CD14-positive monocyte (primary cell): ENCODE results near the gene PLCB2. TPM values are rescaled to one million over a fixed set of nuclear protein-coding genes. Genes with fewer than 3 reads are reported as not detected.

Experiments
- DNase-seq, 3 donors: peaks; one replicate each; pipeline ENCODE4 v3.0.0-alpha.2; 2011 to 2022
- H2AFZ ChIP-seq: 2 replicates; pipeline ENCODE4 v1.6.0; 2012; ENCODE audit warnings: mild to moderate bottlenecking, low read depth, low read length, inconsistent platforms; ENCODE audit not compliant: insufficient read depth, poor library complexity, severe bottlenecking
- H3K27ac ChIP-seq, 2 donors: 1 replicate in 1 of 2; 2 replicates in 1 of 2; pipeline ENCODE4 v1.5.1; 2012 to 2013; ENCODE audit warnings: low read length in 2 of 2, control low read depth in 1 of 2, inconsistent platforms in 1 of 2, low read depth in 1 of 2, mild to moderate bottlenecking in 1 of 2
- H3K27me3 ChIP-seq, 2 donors: one replicate each; pipeline versions ENCODE4 v1.6.0 to v1.6.1; 2011 to 2013; ENCODE audit warnings: low read length in 2 of 2; ENCODE audit not compliant: control insufficient read depth in 2 of 2, insufficient read depth in 2 of 2
- H3K36me3 ChIP-seq, 2 donors: replicated peaks in 1 of 2; 1 replicate in 1 of 2; 2 replicates in 1 of 2; pipeline versions ENCODE4 v1.5.1 to v1.6.1; 2012 to 2013; ENCODE audit warnings: low read length in 2 of 2, control low read depth in 1 of 2, inconsistent platforms in 1 of 2, mild to moderate bottlenecking in 1 of 2; ENCODE audit not compliant: insufficient read depth in 2 of 2, control insufficient read depth in 1 of 2
- H3K4me1 ChIP-seq, 2 donors: 1 replicate in 1 of 2; 2 replicates in 1 of 2; pipeline versions ENCODE4 v1.5.1 to v1.6.1; 2012 to 2013; ENCODE audit warnings: low read length in 2 of 2, control low read depth in 1 of 2, inconsistent platforms in 1 of 2, mild to moderate bottlenecking in 1 of 2, moderate library complexity in 1 of 2; ENCODE audit not compliant: insufficient read depth in 2 of 2, control insufficient read depth in 1 of 2
- H3K4me2 ChIP-seq: replicated peaks from 2 replicates; pipeline ENCODE3; 2012; ENCODE audit warnings: low read length, moderate library complexity, mild to moderate bottlenecking; ENCODE audit not compliant: poor library complexity, severe bottlenecking; ENCODE audit errors: extremely low read depth
- H3K4me3 ChIP-seq, 3 experiments: fragments of 200-600 bp in 1 of 3; sonication (generic) in 1 of 3; replicated peaks in 1 of 3; 1 replicate in 2 of 3; 2 replicates in 1 of 3; pipeline ENCODE4 v1.5.1; 2011 to 2013; ENCODE audit warnings: low read length in 3 of 3, mild to moderate bottlenecking in 3 of 3, control low read depth in 2 of 3, low read depth in 2 of 3, inconsistent platforms in 1 of 3, moderate library complexity in 1 of 3
- H3K79me2 ChIP-seq: 2 replicates; pipeline ENCODE4 v1.6.0; 2012; ENCODE audit warnings: mild to moderate bottlenecking, control low read depth, inconsistent platforms, low read length, moderate library complexity; ENCODE audit not compliant: insufficient read depth
- H3K9ac ChIP-seq: 2 replicates; pipeline ENCODE4 v1.6.0; 2017; ENCODE audit warnings: low read length, mild to moderate bottlenecking; ENCODE audit not compliant: insufficient read depth, poor library complexity, severe bottlenecking
- H3K9me3 ChIP-seq, 2 donors: replicated peaks in 1 of 2; 1 replicate in 1 of 2; 2 replicates in 1 of 2; pipeline versions ENCODE4 v1.5.1 to v1.6.1; 2012 to 2013; ENCODE audit warnings: low read length in 2 of 2, control low read depth in 1 of 2; ENCODE audit not compliant: control insufficient read depth in 1 of 2, insufficient read depth in 1 of 2
- H4K20me1 ChIP-seq: 2 replicates; pipeline ENCODE4 v1.6.0; 2012; ENCODE audit warnings: mild to moderate bottlenecking, low read length, control low read depth, moderate library complexity; ENCODE audit not compliant: insufficient read depth
- H3K27ac Mint-ChIP-seq, 7 donors: one replicate each; pipeline ENCODE4 v1.8.0; 2020; ENCODE audit warnings: mild to moderate bottlenecking in 7 of 7, mixed read lengths in 7 of 7, moderate library complexity in 6 of 7, inconsistent platforms in 2 of 7
- H3K27me3 Mint-ChIP-seq, 3 donors: one replicate each; pipeline ENCODE4 v1.8.0; 2021 to 2022; ENCODE audit warnings: low read depth in 3 of 3, mild to moderate bottlenecking in 3 of 3, mixed read lengths in 3 of 3, moderate library complexity in 3 of 3, inconsistent platforms in 1 of 3
- H3K36me3 Mint-ChIP-seq, 2 donors: one replicate each; pipeline ENCODE4 v1.8.0; 2020; ENCODE audit warnings: mixed read lengths in 2 of 2, inconsistent platforms in 1 of 2, mild to moderate bottlenecking in 1 of 2
- H3K4me1 Mint-ChIP-seq: one replicate; pipeline ENCODE4 v1.8.0; 2020; ENCODE audit warnings: mild to moderate bottlenecking, mixed read lengths
- H3K4me3 Mint-ChIP-seq, 2 donors: one replicate each; pipeline ENCODE4 v1.8.0; 2020; ENCODE audit warnings: mild to moderate bottlenecking in 2 of 2, mixed read lengths in 2 of 2, moderate library complexity in 1 of 2
- H3K9me3 Mint-ChIP-seq, 7 donors: one replicate each; pipeline ENCODE4 v1.8.0; 2020 to 2022; ENCODE audit warnings: mixed read lengths in 7 of 7, mild to moderate bottlenecking in 6 of 7, moderate library complexity in 6 of 7, inconsistent platforms in 2 of 7
- CTCF ChIP-seq: fragments of 200-600 bp; IDR thresholded peaks from one replicate; pipeline ENCODE4 v1.8.0; 2022; ENCODE audit warnings: antibody characterized with exemption, mild to moderate bottlenecking
- WGBS: methylation state at CpG from one replicate; pipeline ENCODE4 v1.1.5; 2013; ENCODE audit warnings: missing lambda C conversion rate; ENCODE audit not compliant: insufficient coverage; 5-methylcytosine and 5-hydroxymethylcytosine counted together
- intact Hi-C, 2 donors: fragments of 100-400 bp; cut with micrococcal nuclease; formaldehyde crosslinking; loops; one replicate each; pipeline versions ENCODE4 v1.15.0 to v1.15.1; 2023
- polyA plus RNA-seq, 3 donors: library from polyadenylated mRNA; depleted of rRNA in 1 of 3; unstranded in 2 of 3; stranded (reverse) in 1 of 3; fragments of 300-500 nt in 2 of 3; fragments of >200 nt in 1 of 3; fragmentation: Illumina TruSeq in 2 of 3; gene quantifications; 1 replicate in 2 of 3; 2 replicates in 1 of 3; pipeline ENCODE4 v1.2.3, GENCODE V29; 2012 to 2021

The PLCB2 gene
- polyA plus RNA-seq, 3 donors: 56.5 to 1,191 (median 74.5) TPM

DNA sequence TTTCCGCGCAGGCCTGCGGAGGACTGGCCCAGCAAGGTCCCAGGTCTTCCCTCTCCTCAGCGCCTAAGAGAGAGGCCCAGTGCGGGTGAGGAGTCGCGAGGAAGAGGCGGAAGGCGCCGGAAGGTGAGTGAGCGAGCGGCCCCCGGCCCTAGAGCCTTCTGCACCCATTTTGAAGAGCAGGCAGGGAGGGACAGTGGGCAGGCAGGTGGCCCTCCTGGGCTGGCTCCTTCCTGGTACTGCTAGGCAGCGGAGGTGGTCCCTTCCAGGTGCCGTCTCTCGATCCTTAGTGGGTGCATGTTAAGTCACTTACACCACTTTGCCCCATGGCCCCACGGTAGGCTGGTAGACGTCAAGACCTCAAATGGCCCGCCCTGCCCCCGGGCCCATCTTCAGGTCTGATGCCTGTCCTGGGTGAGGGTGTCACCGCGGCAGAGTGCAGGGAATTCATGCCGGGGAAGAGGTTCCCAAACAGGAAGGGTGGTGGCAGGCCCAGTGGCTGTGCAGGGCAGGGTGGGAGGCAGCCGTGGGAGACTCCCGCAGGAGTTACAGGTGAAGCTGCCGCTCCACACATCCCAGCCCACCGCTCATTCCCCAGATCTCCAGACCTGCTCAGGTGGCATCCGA lies 54.5 kb downstream of the PLCB2 start:
- peak overlapping the region; percentile 82 for H2AFZ ChIP-seq
- peaks cover 0 to 6% of the 10 kb centered on the region in 2 donors for H3K9me3 ChIP-seq
- peak overlapping the region; percentile 22 to 74 (median 31) for H3K4me3 ChIP-seq
- 22% methylated on average over 19 of the region's 28 CpGs for WGBS
- H3K36me3 ChIP-seq: no peaks in the 10 kb centered on the region
- peak overlapping the region; percentile 84 for H3K4me2 ChIP-seq
- no peaks in the 10 kb centered on the region for H3K79me2 ChIP-seq
- Mint-ChIP-seq H3K27me3 (peaks cover 37 to 54% (median 41%) of the 10 kb centered on the region in 3 donors), H3K4me3 (peak overlapping the region; percentile 74 to 91), H3K27ac (peak overlapping the region in 1 of 7 donors; percentile 45), H3K4me1 (peaks cover 8% of the 10 kb centered on the region), H3K9me3 (peaks cover 0 to 5% (median 3%) of the 10 kb centered on the region in 7 donors), H3K36me3 (peaks cover 4 to 6% of the 10 kb centered on the region in 2 donors)
- no peak overlapping the region for H3K27ac ChIP-seq
- H4K20me1 ChIP-seq: no peaks in the 10 kb centered on the region
- peak overlapping the region; percentile 53 for H3K9ac ChIP-seq
- intact Hi-C loops: no loop called here
- peaks cover 10 to 15% of the 10 kb centered on the region in 2 donors for H3K4me1 ChIP-seq
- no peak for TF ChIP-seq CTCF
- peaks cover 21 to 32% of the 10 kb centered on the region in 2 donors for H3K27me3 ChIP-seq
- no peak for DNase-seq

GRCh38 chr15:40252438-40253166 lies 55.1 kb downstream of the PLCB2 start:
- no peak overlapping the region for H3K27ac ChIP-seq
- peaks cover 0 to 6% of the 10 kb centered on the region in 2 donors for H3K9me3 ChIP-seq
- H3K27me3 ChIP-seq: peaks cover 21 to 32% of the 10 kb centered on the region in 2 donors
- peaks cover 10 to 15% of the 10 kb centered on the region in 2 donors for H3K4me1 ChIP-seq
- peak overlapping the region; percentile 82 for H2AFZ ChIP-seq
- H3K4me2 ChIP-seq: peak overlapping the region; percentile 84
- DNase-seq: no peak
- H3K27ac Mint-ChIP-seq: peak overlapping the region in 1 of 7 donors; percentile 45
- peaks cover 8% of the 10 kb centered on the region for H3K4me1 Mint-ChIP-seq
- H4K20me1 ChIP-seq: no peaks in the 10 kb centered on the region
- H3K9me3 Mint-ChIP-seq: peaks cover 0 to 5% (median 3%) of the 10 kb centered on the region in 7 donors
- peak overlapping the region; percentile 53 for H3K9ac ChIP-seq
- WGBS: under 1% methylated on average over 82 of the region's 82 CpGs
- H3K4me3 ChIP-seq: peak overlapping the region; percentile 22 to 74 (median 31)
- no peak for TF ChIP-seq CTCF
- intact Hi-C loops: no loop called here
- H3K36me3 ChIP-seq: no peaks in the 10 kb centered on the region
- H3K27me3 Mint-ChIP-seq: peaks cover 39 to 52% (median 41%) of the 10 kb centered on the region in 3 donors
- peaks cover 4 to 6% of the 10 kb centered on the region in 2 donors for H3K36me3 Mint-ChIP-seq
- H3K4me3 Mint-ChIP-seq: peak overlapping the region; percentile 74 to 91
- no peaks in the 10 kb centered on the region for H3K79me2 ChIP-seq
